ENCODE results near the gene AK1.

- TF ChIP-seq CTCF (IDR thresholded peaks at IDR 0.05; ENCODE audit: low read length) (no peak), EZH2 (IDR thresholded peaks at IDR 0.05; ENCODE audit: borderline replicate concordance, low read length) (no peak)
Observed at GRCh38 chr9:127828262-127829031, 49.0 kb downstream of the AK1 start.

All from OCI-LY1 (cell line).